Stomach (tissue), 9 donors: ENCODE measurements around the gene ZFHX3. TPM values are rescaled to one million over a fixed set of nuclear protein-coding genes. Genes with fewer than 3 reads are reported as not detected.

Source experiments
- DNase-seq, 2 donors: peaks; one replicate each; pipeline versions ENCODE4 v3.0.0 to v3.0.0-alpha.2; 2013 to 2019
- H3K27ac ChIP-seq, 5 donors: fragments of 200-600 bp in 4 of 5; sonication (generic) in 4 of 5; one replicate each; pipeline ENCODE4 v1.5.1; 2013 to 2019; ENCODE audit warnings: mild to moderate bottlenecking in 1 of 5, moderate library complexity in 1 of 5
- H3K27me3 ChIP-seq, 3 donors: fragments of 200-600 bp; sonication (generic); one replicate each; pipeline ENCODE4 v1.5.1; 2017 to 2019; ENCODE audit warnings: mixed run types in 1 of 3
- H3K36me3 ChIP-seq, 4 donors: fragments of 200-600 bp; sonication (generic); 1 replicate in 3 of 4; 2 replicates in 1 of 4; pipeline ENCODE4 v1.5.1; 2016 to 2019
- H3K4me1 ChIP-seq, 4 donors: fragments of 200-600 bp; sonication (generic); one replicate each; pipeline ENCODE4 v1.5.1; 2016 to 2019
- H3K4me3 ChIP-seq, 4 donors: fragments of 200-600 bp; sonication (generic) in 3 of 4; one replicate each; pipeline ENCODE4 v1.5.1; 2016 to 2019; ENCODE audit warnings: mild to moderate bottlenecking in 1 of 4
- H3K9me3 ChIP-seq, 4 donors: fragments of 200-600 bp; sonication (generic); one replicate each; pipeline ENCODE4 v1.5.1; 2016 to 2019
- CTCF ChIP-seq, 7 experiments: fragments of 450-650 bp in 4 of 7; fragments of 200-600 bp in 3 of 7; sonication (generic) in 3 of 7; IDR thresholded peaks; one replicate each; pipeline ENCODE4 v1.5.1; 2016 to 2019; ENCODE audit warnings: antibody characterized with exemption in 7 of 7, control low read depth in 2 of 7, mild to moderate bottlenecking in 1 of 7
- EP300 ChIP-seq: sonication (generic); formaldehyde crosslinking; IDR thresholded peaks from one replicate; pipeline ENCODE4 v1.6.1; 2017; ENCODE audit warnings: antibody characterized with exemption
- POLR2A ChIP-seq, 4 donors: fragments of 450-650 bp; IDR thresholded peaks; one replicate each; pipeline ENCODE4 v1.6.1; 2016; ENCODE audit warnings: antibody characterized with exemption in 4 of 4, control low read depth in 2 of 4, mild to moderate bottlenecking in 1 of 4, moderate library complexity in 1 of 4
- POLR2AphosphoS5 ChIP-seq, 3 donors: sonication (generic); formaldehyde crosslinking; IDR thresholded peaks; one replicate each; pipeline ENCODE4 v1.6.1; 2016; ENCODE audit warnings: antibody characterized with exemption in 3 of 3
- WGBS, 5 donors: extraction: QIAGEN DNeasy Blood & Tissue Kit in 3 of 5; methylation state at CpG; one replicate each; pipeline versions ENCODE4 v1.1.5 to v1.1.7; 2013 to 2018; 5-methylcytosine and 5-hydroxymethylcytosine counted together
- intact Hi-C: fragments of 100-400 bp; cut with DNase I; formaldehyde crosslinking; loops from one replicate; pipeline ENCODE4 v1.15.1; 2023; ENCODE audit warnings: low total_unique reads
- polyA plus RNA-seq, 3 donors: library from polyadenylated mRNA; stranded (reverse); fragments of 200-250 nt; gene quantifications; one replicate each; pipeline ENCODE4 v1.2.3, GENCODE V29; 2013
- total RNA-seq, 5 donors: library from RNA; depleted of rRNA; stranded (reverse); fragments of >200 nt; gene quantifications; one replicate each; pipeline versions ENCODE4 v1.1.0 to v1.2.3, GENCODE V29; 2014 to 2016
- donor health status: healthy with polysubstance abuse.
- donor health status: Bipolar disorder and iron deficiency.
- donor health status: healthy.

The ZFHX3 gene
- total and polyA plus RNA-seq, 8 donors = 1.1 to 27.5 (median 11.8) TPM

GRCh38 chr16:72788269-72788809 lies 259.6 kb downstream of the ZFHX3 start:
- 73 to 93% (median 89%) methylated on average over 18 of the region's 18 CpGs for WGBS, 5 donors
- TF ChIP-seq CTCF (IDR thresholded peaks at IDR 0.05) (no peak), POLR2AphosphoS5 (IDR thresholded peaks at IDR 0.05) (no peak), POLR2A (IDR thresholded peaks at IDR 0.05) (no peak), EP300 (no peak)
- peaks cover 0 to 43% (median 28%) of the 10 kb centered on the region in 4 donors for H3K36me3 ChIP-seq
- peak overlapping the region in 3 of 5 donors; percentile 11 to 78 (median 68) for H3K27ac ChIP-seq
- H3K9me3 ChIP-seq = no peaks in the 10 kb centered on the region
- no peaks in the 10 kb centered on the region for H3K27me3 ChIP-seq
- peak in 1 of 2 donors; percentile 21 for DNase-seq
- H3K4me3 ChIP-seq = peak overlapping the region; percentile 39 to 50 (median 44)
- H3K4me1 ChIP-seq = peaks cover 0 to 29% (median 16%) of the 10 kb centered on the region in 4 donors
- intact Hi-C loops = no loop called here

DNA sequence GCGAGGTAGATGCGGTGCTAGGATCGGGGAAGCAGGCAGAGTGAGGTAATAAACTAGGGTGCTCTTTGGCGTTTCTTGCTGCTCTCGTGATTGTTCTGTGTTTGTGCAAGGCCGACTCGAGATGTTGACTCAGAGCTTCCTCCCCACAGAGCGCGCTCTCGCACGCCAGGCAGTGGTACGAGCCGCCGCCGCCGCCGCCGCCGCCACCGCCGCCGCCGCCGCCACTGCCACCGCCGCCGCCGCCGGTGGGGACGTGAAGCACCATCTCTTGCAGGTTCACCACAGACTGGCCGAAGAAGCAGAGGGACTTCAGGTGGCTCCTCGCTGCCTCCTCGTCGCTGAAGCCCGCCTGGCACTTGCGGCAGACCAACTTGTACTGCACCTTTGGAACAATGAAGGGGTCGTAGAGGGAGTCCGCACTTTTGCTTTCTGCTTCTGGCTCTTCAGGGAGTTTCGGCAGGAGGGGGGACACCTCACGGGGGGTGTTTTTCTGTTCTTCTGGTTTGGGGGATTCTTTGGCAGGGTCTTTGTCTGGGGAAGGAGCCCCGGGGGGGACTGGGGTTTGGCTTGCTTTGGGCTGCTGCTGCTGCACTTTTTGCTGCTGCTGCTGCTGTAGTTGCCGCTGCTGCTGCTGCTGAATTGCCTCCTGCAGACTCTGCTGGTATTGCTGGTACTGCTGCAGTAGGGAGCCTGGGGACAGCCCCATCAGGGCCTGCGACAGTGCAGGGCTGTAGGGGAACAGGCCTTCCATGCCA lies 260.2 kb downstream of the ZFHX3 start:
- intact Hi-C loops = no loop called here
- Histone ChIP-seq H3K4me1 (peaks cover 0 to 30% (median 16%) of the 10 kb centered on the region in 4 donors), H3K36me3 (peaks cover 0 to 36% (median 21%) of the 10 kb centered on the region in 4 donors), H3K27me3 (no peaks in the 10 kb centered on the region), H3K9me3 (no peaks in the 10 kb centered on the region), H3K27ac (peak overlapping the region; percentile 30 to 78 (median 66)), H3K4me3 (peak overlapping the region; percentile 39 to 50 (median 44))
- no peak for TF ChIP-seq EP300
- peak; percentile 39 to 70 (median 66) for TF ChIP-seq POLR2AphosphoS5 (IDR thresholded peaks at IDR 0.05)
- no peak for TF ChIP-seq POLR2A (IDR thresholded peaks at IDR 0.05)
- 7 to 25% (median 12%) methylated on average over 11 to 43 of the region's 43 CpGs for WGBS, 5 donors
- DNase-seq = peak; percentile 77 to 90

- Histone ChIP-seq H3K9me3 (no peaks in the 10 kb centered on the region), H3K4me3 (peak overlapping the region; percentile 39 to 50 (median 44)), H3K27ac (peak overlapping the region; percentile 30 to 78 (median 66)), H3K4me1 (peaks cover 0 to 30% (median 16%) of the 10 kb centered on the region in 4 donors), H3K36me3 (peaks cover 0 to 31% (median 18%) of the 10 kb centered on the region in 4 donors), H3K27me3 (no peaks in the 10 kb centered on the region)
- DNase-seq = no peak
- TF ChIP-seq POLR2A (IDR thresholded peaks at IDR 0.05) (no peak), EP300 (no peak), POLR2AphosphoS5 (IDR thresholded peaks at IDR 0.05) (no peak), CTCF (IDR thresholded peaks at IDR 0.05) (no peak)
- 17 to 33% (median 29%) methylated on average over 20 to 23 of the region's 23 CpGs for WGBS, 5 donors
- intact Hi-C loops = no loop called here
Measured at GRCh38 chr16:72787130-72787513, 260.8 kb downstream of the ZFHX3 start.

DNA sequence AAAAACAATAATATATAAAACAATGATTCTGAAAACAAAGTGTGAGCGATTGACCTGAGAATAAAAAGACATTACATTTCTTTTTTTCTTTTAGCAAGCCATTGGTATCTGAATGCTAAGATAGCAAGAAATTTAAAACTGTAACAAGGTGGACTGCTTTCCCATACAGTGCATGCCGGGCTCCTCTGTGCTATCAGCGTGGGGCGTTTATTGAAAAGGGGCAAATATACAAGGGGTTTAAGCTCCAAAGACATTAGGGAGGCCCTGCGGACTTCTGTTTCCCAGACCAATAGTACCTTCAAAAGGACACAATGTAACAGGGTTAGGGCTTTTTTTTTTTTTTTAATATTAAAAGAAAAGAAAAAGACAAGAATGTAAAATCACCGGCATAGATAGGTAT lies 261.3 kb downstream of the ZFHX3 start:
- TF ChIP-seq POLR2A (IDR thresholded peaks at IDR 0.05) (no peak), POLR2AphosphoS5 (IDR thresholded peaks at IDR 0.05) (no peak), EP300 (no peak), CTCF (IDR thresholded peaks at IDR 0.05) (no peak)
- Histone ChIP-seq H3K27ac (peak overlapping the region in 1 of 5 donors; percentile 78), H3K27me3 (no peaks in the 10 kb centered on the region), H3K4me3 (no peak overlapping the region), H3K9me3 (no peaks in the 10 kb centered on the region), H3K36me3 (peaks cover 0 to 26% (median 15%) of the 10 kb centered on the region in 4 donors), H3K4me1 (peaks cover 0 to 30% (median 16%) of the 10 kb centered on the region in 4 donors)
- 91 to 98% (median 94%) methylated on average over 6 of the region's 6 CpGs for WGBS, 5 donors
- DNase-seq = no peak
- intact Hi-C loops = no loop called here
